LNCAP (cell line): ENCODE data around the gene ACSL3.

Experiments used
- CTCF ChIP-seq: fragments of 450-650 bp; IDR thresholded peaks from 2 replicates; pipeline ENCODE4 v1.5.1; 2017; ENCODE audit warnings: mild to moderate bottlenecking

The ACSL3 gene

GRCh38 chr2:222969491-222969890, 108.7 kb downstream of the ACSL3 start:
- no peak for TF ChIP-seq CTCF

GRCh38 chr2:222972420-222972819, 111.6 kb downstream of the ACSL3 start:
- no peak for TF ChIP-seq CTCF

GRCh38 chr2:222973237-222973636, 112.4 kb downstream of the ACSL3 start:
- no peak for TF ChIP-seq CTCF

GRCh38 chr2:222973733-222974132, 112.9 kb downstream of the ACSL3 start:
- TF ChIP-seq CTCF: no peak

GRCh38 chr2:222976521-222977061, 115.8 kb downstream of the ACSL3 start:
- TF ChIP-seq CTCF: no peak

GRCh38 chr2:222977121-222977520, 116.3 kb downstream of the ACSL3 start:
- TF ChIP-seq CTCF: no peak

GRCh38 chr2:222978850-222979249, 118.0 kb downstream of the ACSL3 start:
- TF ChIP-seq CTCF: no peak

GRCh38 chr2:222979484-222979883, 118.6 kb downstream of the ACSL3 start:
- TF ChIP-seq CTCF: no peak
